Upper lobe of left lung (tissue), 4 donors: ENCODE results near the gene AGAP1.

Source experiments
- EP300 ChIP-seq, 4 donors: sonication (generic); formaldehyde crosslinking; IDR thresholded peaks; one replicate each; pipeline ENCODE4 v1.5.1; 2017; ENCODE audit warnings: antibody characterized with exemption in 4 of 4, control low read depth in 2 of 4
- POLR2A ChIP-seq, 4 donors: fragments of 450-650 bp; IDR thresholded peaks; one replicate each; pipeline ENCODE4 v1.5.1; 2016 to 2017; ENCODE audit warnings: antibody characterized with exemption in 4 of 4, mild to moderate bottlenecking in 2 of 4
- POLR2AphosphoS5 ChIP-seq, 2 donors: sonication (generic); formaldehyde crosslinking; IDR thresholded peaks; one replicate each; pipeline ENCODE4 v1.5.1; 2017; ENCODE audit warnings: antibody characterized with exemption in 2 of 2
- TF ChIP-seq, protein P1 (sequence below), 6 experiments: fragments of 450-650 bp in 4 of 6; fragments of 200-600 bp in 2 of 6; sonication (generic) in 2 of 6; IDR thresholded peaks; one replicate each; pipeline ENCODE4 v1.5.1; 2016 to 2019; ENCODE audit warnings: antibody characterized with exemption in 6 of 6

DNA sequence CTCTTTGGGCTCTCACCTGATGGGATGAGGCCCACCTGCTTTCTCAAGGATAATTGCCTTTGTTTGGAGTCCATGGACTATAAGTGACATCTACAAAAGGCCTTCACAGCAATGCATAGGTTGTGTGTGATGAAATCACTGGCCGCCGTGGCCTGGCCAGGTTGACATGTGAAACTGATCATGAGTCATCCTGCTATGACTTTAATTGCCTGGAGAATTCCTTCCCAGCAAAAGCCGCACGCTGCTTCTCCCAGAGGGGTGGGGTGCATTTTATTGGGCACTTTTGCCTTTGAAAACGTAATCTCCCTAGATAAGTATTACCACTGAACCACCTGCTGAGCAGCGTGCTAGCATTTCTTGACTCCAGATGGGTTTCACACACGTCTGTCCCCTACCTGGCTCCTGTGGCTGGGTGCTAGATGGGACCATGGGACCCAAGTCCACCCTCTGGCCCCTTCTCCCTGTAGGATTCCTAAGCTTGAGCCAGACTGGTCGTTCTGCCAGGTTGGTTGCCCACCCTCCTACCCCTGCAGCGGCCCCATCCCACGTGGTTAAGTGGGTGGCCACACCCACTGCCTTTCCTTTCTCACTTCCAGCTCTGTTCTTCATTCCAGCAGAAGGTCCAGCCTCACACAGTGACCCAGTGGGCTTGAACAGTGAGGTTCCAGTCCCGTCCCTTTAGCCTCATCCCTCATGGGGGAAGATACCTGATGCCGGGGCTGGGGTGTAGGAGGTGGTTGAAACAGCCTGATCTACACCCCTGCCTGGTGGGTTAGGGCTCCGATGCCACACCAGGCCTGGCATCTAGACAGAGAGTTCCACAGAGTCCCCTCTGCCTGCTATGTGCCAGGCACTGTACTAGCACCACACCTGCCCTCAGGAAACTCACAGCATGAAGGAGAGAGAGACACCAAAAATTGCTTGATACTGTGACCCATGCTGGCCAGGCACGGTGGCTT is 584.7 kb downstream of the AGAP1 start:
- TF ChIP-seq POLR2A (IDR thresholded peaks at IDR 0.05) (no peak), EP300 (IDR thresholded peaks at IDR 0.05) (no peak), POLR2AphosphoS5 (IDR thresholded peaks at IDR 0.05) (no peak)
- TF ChIP-seq, protein P1, sequence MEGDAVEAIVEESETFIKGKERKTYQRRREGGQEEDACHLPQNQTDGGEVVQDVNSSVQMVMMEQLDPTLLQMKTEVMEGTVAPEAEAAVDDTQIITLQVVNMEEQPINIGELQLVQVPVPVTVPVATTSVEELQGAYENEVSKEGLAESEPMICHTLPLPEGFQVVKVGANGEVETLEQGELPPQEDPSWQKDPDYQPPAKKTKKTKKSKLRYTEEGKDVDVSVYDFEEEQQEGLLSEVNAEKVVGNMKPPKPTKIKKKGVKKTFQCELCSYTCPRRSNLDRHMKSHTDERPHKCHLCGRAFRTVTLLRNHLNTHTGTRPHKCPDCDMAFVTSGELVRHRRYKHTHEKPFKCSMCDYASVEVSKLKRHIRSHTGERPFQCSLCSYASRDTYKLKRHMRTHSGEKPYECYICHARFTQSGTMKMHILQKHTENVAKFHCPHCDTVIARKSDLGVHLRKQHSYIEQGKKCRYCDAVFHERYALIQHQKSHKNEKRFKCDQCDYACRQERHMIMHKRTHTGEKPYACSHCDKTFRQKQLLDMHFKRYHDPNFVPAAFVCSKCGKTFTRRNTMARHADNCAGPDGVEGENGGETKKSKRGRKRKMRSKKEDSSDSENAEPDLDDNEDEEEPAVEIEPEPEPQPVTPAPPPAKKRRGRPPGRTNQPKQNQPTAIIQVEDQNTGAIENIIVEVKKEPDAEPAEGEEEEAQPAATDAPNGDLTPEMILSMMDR (IDR thresholded peaks at IDR 0.05) = no peak
